Activated naive CD8-positive, alpha-beta T cell (primary cell): ENCODE data around the gene PDZD4.

Experiments used
- H3K27ac Mint-ChIP-seq: one replicate; pipeline ENCODE4 v1.8.0; 2021; ENCODE audit warnings: mixed read lengths
- H3K27me3 Mint-ChIP-seq: one replicate; pipeline ENCODE4 v1.8.0; 2021; ENCODE audit warnings: mixed read lengths
- H3K36me3 Mint-ChIP-seq: one replicate; pipeline ENCODE4 v1.8.0; 2021; ENCODE audit warnings: mixed read lengths
- H3K4me1 Mint-ChIP-seq: one replicate; pipeline ENCODE4 v1.8.0; 2021; ENCODE audit warnings: low read depth, mixed read lengths
- H3K4me3 Mint-ChIP-seq: one replicate; pipeline ENCODE4 v1.8.0; 2021; ENCODE audit warnings: mild to moderate bottlenecking, mixed read lengths
- H3K9me3 Mint-ChIP-seq: one replicate; pipeline ENCODE4 v1.8.0; 2021; ENCODE audit warnings: low read depth, mixed read lengths

PDZD4 gene

GRCh38 chrX:153763298-153763932, 66.9 kb downstream of the PDZD4 start:
- Mint-ChIP-seq H3K4me3 (no peak overlapping the region), H3K27ac (no peak overlapping the region), H3K9me3 (no peaks in the 10 kb centered on the region), H3K27me3 (no peaks in the 10 kb centered on the region), H3K36me3 (no peaks in the 10 kb centered on the region), H3K4me1 (peaks cover 14% of the 10 kb centered on the region)

DNA sequence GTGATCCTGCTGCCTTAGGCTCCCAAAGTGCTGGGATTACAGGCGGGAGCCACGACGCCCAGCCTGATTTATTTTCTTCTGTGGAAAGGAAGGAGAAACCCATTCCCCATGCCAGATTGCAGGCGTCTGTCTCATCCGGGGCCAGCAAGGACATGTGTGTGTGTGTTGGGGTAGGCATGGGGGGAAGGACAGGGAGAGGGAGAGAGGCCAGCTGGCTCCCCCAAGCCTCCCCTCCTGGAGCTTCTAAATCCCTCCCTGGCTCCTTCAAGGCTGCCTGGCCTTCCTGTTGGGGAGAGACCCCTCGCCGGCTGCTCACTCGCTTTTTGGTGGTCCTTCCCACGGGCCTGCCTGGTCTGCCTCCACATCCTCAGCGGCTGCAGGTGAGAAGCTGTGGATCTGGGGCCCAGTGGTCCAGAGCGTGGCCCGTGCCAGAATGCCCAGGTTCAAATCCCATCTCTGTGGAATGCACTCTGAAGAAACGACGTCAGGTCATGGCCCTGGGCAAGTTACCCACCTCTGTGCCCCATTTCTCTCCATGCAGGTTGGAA, 67.6 kb downstream of the PDZD4 start:
- Mint-ChIP-seq H3K9me3 (no peaks in the 10 kb centered on the region), H3K36me3 (no peaks in the 10 kb centered on the region), H3K4me3 (no peak overlapping the region), H3K4me1 (peaks cover 10% of the 10 kb centered on the region), H3K27me3 (no peaks in the 10 kb centered on the region), H3K27ac (no peak overlapping the region)

DNA sequence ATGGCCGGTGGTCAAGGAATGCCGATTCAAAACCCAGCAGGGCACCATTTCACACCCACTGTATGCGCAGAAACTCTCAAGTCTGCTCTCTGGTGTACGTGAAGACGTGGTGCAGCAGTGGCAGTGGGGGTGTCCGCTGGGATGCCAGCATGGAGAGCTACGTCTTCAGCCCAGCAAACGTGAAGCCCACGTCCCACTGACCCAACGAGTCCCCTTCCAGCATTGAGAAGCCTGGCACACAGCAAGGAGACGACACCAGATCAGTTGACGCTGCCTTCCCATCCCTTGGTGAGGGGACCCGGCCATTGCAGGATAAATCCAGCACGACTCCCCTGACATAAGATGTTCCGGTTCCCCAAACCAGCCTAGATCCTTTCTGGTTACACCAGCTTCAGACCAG, 68.5 kb downstream of the PDZD4 start:
- no peaks in the 10 kb centered on the region for H3K9me3 Mint-ChIP-seq
- peaks cover 10% of the 10 kb centered on the region for H3K4me1 Mint-ChIP-seq
- no peak overlapping the region for H3K4me3 Mint-ChIP-seq
- no peaks in the 10 kb centered on the region for H3K27me3 Mint-ChIP-seq
- no peak overlapping the region for H3K27ac Mint-ChIP-seq
- H3K36me3 Mint-ChIP-seq: no peaks in the 10 kb centered on the region

DNA sequence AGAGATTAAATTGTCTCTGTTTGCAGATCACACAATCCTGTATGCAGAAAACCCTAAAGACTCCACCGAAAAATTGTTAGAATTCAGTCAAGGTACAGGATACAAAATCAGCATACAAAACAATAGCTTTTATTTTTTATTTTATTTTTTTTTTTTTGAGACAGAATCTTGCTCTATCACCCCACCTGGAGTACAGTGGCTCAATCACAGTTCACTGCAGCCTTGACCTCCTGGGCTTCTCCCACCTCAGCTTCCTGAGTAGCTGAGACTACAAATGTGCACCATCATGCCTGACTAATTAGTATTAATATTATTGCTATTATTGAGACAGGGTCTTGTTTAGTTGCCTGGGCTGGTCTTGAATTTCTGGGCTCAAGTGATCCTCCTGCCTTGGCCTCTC, 75.2 kb downstream of the PDZD4 start:
- Mint-ChIP-seq H3K27ac (no peak overlapping the region), H3K4me3 (no peak overlapping the region), H3K36me3 (no peaks in the 10 kb centered on the region), H3K27me3 (no peaks in the 10 kb centered on the region), H3K4me1 (no peaks in the 10 kb centered on the region), H3K9me3 (no peaks in the 10 kb centered on the region)
